SU-DHL-6 (cell line): ENCODE measurements around the gene PEX3.

Experiments
- EZH2phosphoT487 ChIP-seq: fragments of 200-600 bp; sonication (generic), shearing (Covaris generic); conservative IDR thresholded peaks from 2 replicates; pipeline ENCODE4 v1.6.1; 2018; ENCODE audit warnings: mild to moderate bottlenecking, antibody characterized with exemption, low read length, moderate library complexity, mixed read lengths
- TF ChIP-seq, protein P1 (sequence below): fragments of 200-600 bp; sonication (generic); IDR thresholded peaks from one replicate; pipeline ENCODE4 v1.5.1; 2017; ENCODE audit warnings: antibody characterized with exemption, mild to moderate bottlenecking, low read length, moderate library complexity; ENCODE audit not compliant: insufficient read depth, poor library complexity, severe bottlenecking

DNA sequence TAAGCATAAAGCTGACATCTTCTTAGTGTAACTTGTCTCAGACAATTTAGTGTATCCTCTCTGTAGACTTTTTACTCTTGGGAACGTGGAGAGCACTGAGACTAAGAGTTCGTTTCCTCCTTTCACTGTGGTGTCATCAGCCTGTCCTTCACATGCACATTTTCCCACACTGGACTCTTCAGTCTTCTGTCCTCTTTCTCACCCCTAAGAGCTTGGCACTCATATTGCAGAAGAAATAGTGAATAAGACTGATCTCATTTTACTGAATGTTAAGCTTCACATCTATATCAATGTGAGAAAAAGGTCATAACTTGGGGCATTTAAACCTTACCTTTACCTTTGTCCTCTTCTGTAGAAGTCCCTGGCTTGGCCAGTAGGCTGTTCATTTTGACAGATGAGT lies 35.4 kb downstream of the PEX3 start:
- TF ChIP-seq, protein P1, sequence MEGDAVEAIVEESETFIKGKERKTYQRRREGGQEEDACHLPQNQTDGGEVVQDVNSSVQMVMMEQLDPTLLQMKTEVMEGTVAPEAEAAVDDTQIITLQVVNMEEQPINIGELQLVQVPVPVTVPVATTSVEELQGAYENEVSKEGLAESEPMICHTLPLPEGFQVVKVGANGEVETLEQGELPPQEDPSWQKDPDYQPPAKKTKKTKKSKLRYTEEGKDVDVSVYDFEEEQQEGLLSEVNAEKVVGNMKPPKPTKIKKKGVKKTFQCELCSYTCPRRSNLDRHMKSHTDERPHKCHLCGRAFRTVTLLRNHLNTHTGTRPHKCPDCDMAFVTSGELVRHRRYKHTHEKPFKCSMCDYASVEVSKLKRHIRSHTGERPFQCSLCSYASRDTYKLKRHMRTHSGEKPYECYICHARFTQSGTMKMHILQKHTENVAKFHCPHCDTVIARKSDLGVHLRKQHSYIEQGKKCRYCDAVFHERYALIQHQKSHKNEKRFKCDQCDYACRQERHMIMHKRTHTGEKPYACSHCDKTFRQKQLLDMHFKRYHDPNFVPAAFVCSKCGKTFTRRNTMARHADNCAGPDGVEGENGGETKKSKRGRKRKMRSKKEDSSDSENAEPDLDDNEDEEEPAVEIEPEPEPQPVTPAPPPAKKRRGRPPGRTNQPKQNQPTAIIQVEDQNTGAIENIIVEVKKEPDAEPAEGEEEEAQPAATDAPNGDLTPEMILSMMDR = no peak
- no peak for TF ChIP-seq EZH2phosphoT487
